HepG2 (cell line): ENCODE data around the gene GPAT3. TPM values are rescaled to one million over a fixed set of nuclear protein-coding genes. Genes with fewer than 3 reads are reported as not detected.

Experiments
- ATAC-seq: fragments of 200-7000 bp; cut with Tn5 transposase; 3 replicates; pipeline ENCODE4 v1.9.1; 2020; ENCODE audit warnings: mild to moderate bottlenecking, moderate library complexity
- BruUV-seq: library from RNA; stranded (reverse); fragments of 400-500 nt; replicated peaks from 2 replicates; lab custom pipeline; 2021; lab: Mats Ljungman, UMichigan
- CTCF ChIA-PET: fragments of 300-600 bp; formaldehyde crosslinking; extraction: SDS; loops from one replicate; lab custom pipeline; 2021; ENCODE audit warnings: low total read pairs, inconsistent platforms, low intra/inter-chr PET ratio; lab: Yijun Ruan, JAX
- POLR2A ChIA-PET: fragments of 350-600 bp; sonication (Branson Sonifier 250); formaldehyde crosslinking; loops from one replicate; lab custom pipeline; 2020; ENCODE audit warnings: antibody characterized with exemption, inconsistent platforms; lab: Yijun Ruan, JAX
- DNase-seq: peaks from one replicate; pipeline ENCODE4 v3.0.0-alpha.2; 2015; ENCODE audit warnings: low spot score
- FAIRE-seq: peaks from 3 replicates; lab custom pipeline; 2011; peaks lifted over from hg19 to GRCh38; lab: Jason Lieb, UNC
- H2AFZ ChIP-seq: one replicate; pipeline ENCODE4 v1.6.1; 2011; ENCODE audit warnings: low read length, inconsistent platforms
- H3K27ac ChIP-seq: fragments of 300-600 bp; 3 replicates; pipeline ENCODE4 v1.8.0; 2011; ENCODE audit warnings: mixed run types, mild to moderate bottlenecking, mixed read lengths, low read length, inconsistent platforms; ENCODE audit not compliant: insufficient read depth; ENCODE audit errors: extremely low read length
- H3K27me3 ChIP-seq, 2 experiments: fragments of 200-600 bp in 1 of 2; 2 replicates in 1 of 2; 3 replicates in 1 of 2; pipeline versions ENCODE4 v1.6.0 to v1.8.0; 2011; ENCODE audit warnings: low read length in 2 of 2, mild to moderate bottlenecking in 2 of 2, moderate library complexity in 2 of 2, inconsistent platforms in 1 of 2; ENCODE audit not compliant: insufficient read depth in 2 of 2, control insufficient read depth in 1 of 2
- H3K36me3 ChIP-seq, 2 experiments: fragments of 200-600 bp in 1 of 2; replicated peaks in 1 of 2; 2 replicates in 1 of 2; 3 replicates in 1 of 2; pipeline versions ENCODE4 v1.5.1 to v1.8.0; 2011; ENCODE audit warnings: low read length in 2 of 2, inconsistent platforms in 1 of 2; ENCODE audit not compliant: insufficient read depth in 2 of 2, control insufficient read depth in 1 of 2
- H3K4me1 ChIP-seq: 2 replicates; pipeline ENCODE4 v1.5.1; 2012; ENCODE audit warnings: low read length, inconsistent platforms; ENCODE audit not compliant: insufficient read depth
- H3K4me2 ChIP-seq: 2 replicates; pipeline ENCODE4 v1.6.0; 2011; ENCODE audit warnings: low read depth, low read length, inconsistent platforms
- H3K4me3 ChIP-seq, 3 experiments: fragments of 200-600 bp in 1 of 3; sonication (generic), shearing (Covaris generic) in 1 of 3; replicated peaks in 1 of 3; 2 replicates each; pipeline ENCODE4 v1.5.1; 2011 to 2016; ENCODE audit warnings: low read length in 3 of 3, inconsistent platforms in 2 of 3, low read depth in 2 of 3, mild to moderate bottlenecking in 2 of 3, control low read depth in 1 of 3, mixed read lengths in 1 of 3; ENCODE audit not compliant: insufficient read depth in 1 of 3
- H3K79me2 ChIP-seq: one replicate; pipeline ENCODE4 v1.6.1; 2011; ENCODE audit warnings: low read length, inconsistent platforms; ENCODE audit not compliant: insufficient read depth
- H3K9ac ChIP-seq: 2 replicates; pipeline ENCODE4 v1.6.0; 2011; ENCODE audit warnings: mild to moderate bottlenecking, low read depth, low read length, inconsistent platforms; ENCODE audit not compliant: insufficient read depth
- H3K9me3 ChIP-seq: 2 replicates; pipeline ENCODE4 v1.5.1; 2012; ENCODE audit warnings: mild to moderate bottlenecking, low read length
- H4K20me1 ChIP-seq: 2 replicates; pipeline ENCODE4 v1.6.0; 2011; ENCODE audit warnings: inconsistent platforms, mild to moderate bottlenecking, low read length, moderate library complexity; ENCODE audit not compliant: insufficient read depth
- ATF7 ChIP-seq, 2 experiments: fragments of 450-650 bp in 1 of 2; sonication (generic) in 1 of 2; formaldehyde crosslinking in 1 of 2; IDR thresholded peaks; 2 replicates each; pipeline versions ENCODE4 v1.4.0 to v1.6.1; 2016 to 2020; ENCODE audit warnings: antibody characterized with exemption in 1 of 2, mild to moderate bottlenecking in 1 of 2, missing genetic modification reagents in 1 of 2
- CEBPB ChIP-seq: IDR thresholded peaks from 2 replicates; pipeline ENCODE4 v1.6.1; 2011; ENCODE audit warnings: low read depth, low read length, improper control_type of control experiment, borderline replicate concordance
- CREB1 ChIP-seq, 2 experiments: fragments of 450-650 bp in 1 of 2; IDR thresholded peaks; 2 replicates each; pipeline ENCODE4 v1.6.1; 2016 to 2017; ENCODE audit warnings: control low read depth in 1 of 2, mild to moderate bottlenecking in 1 of 2, missing compliant biosample characterization in 1 of 2, missing genetic modification characterization in 1 of 2
- MAFK ChIP-seq, 2 experiments: IDR thresholded peaks in 1 of 2; conservative IDR thresholded peaks in 1 of 2; 2 replicates each; pipeline ENCODE4 v1.6.1; 2011; ENCODE audit warnings: improper control_type of control experiment in 2 of 2, low read length in 2 of 2
- MEIS1 ChIP-seq: sonication (generic); formaldehyde crosslinking; IDR thresholded peaks from 2 replicates; pipeline ENCODE4 v1.9.0; 2021; ENCODE audit warnings: mild to moderate bottlenecking, missing genetic modification reagents, moderate library complexity, borderline replicate concordance
- NAIF1 ChIP-seq: sonication (generic); formaldehyde crosslinking; IDR thresholded peaks from 2 replicates; pipeline ENCODE4 v1.5.0; 2020; ENCODE audit warnings: mild to moderate bottlenecking, missing genetic modification reagents, borderline replicate concordance
- NR1H2 ChIP-seq: sonication (generic); formaldehyde crosslinking; IDR thresholded peaks from 2 replicates; pipeline ENCODE4 v1.8.1; 2022; ENCODE audit warnings: low read depth, missing genetic modification reagents, borderline replicate concordance
- RAD21 ChIP-seq: fragments of 450-650 bp; formaldehyde crosslinking; IDR thresholded peaks from 2 replicates; pipeline ENCODE4 v1.5.0; 2020; ENCODE audit warnings: mild to moderate bottlenecking
- SAFB2 ChIP-seq: sonication (generic); formaldehyde crosslinking; IDR thresholded peaks from 2 replicates; pipeline ENCODE4 v1.5.1; 2020; ENCODE audit warnings: missing genetic modification reagents, low read depth, mild to moderate bottlenecking, borderline replicate concordance
- SMC3 ChIP-seq: IDR thresholded peaks from 2 replicates; pipeline ENCODE4 v1.6.1; 2011; ENCODE audit warnings: low read length, improper control_type of control experiment
- STAG1 ChIP-seq: sonication (generic); formaldehyde crosslinking; IDR thresholded peaks from 2 replicates; pipeline ENCODE4 v1.4.0; 2020; ENCODE audit warnings: missing genetic modification reagents
- ZBTB3 ChIP-seq: sonication (generic); formaldehyde crosslinking; IDR thresholded peaks from 2 replicates; pipeline ENCODE4 v1.4.0; 2020; ENCODE audit warnings: low read depth, mild to moderate bottlenecking, moderate library complexity, missing genetic modification reagents, borderline replicate concordance
- ZFP90 ChIP-seq: sonication (generic); formaldehyde crosslinking; IDR thresholded peaks from 2 replicates; pipeline ENCODE4 v1.8.0; 2022; ENCODE audit warnings: missing genetic modification reagents, mild to moderate bottlenecking, inconsistent platforms, borderline replicate concordance
- ZNF264 ChIP-seq: sonication (generic); formaldehyde crosslinking; IDR thresholded peaks from 2 replicates; pipeline ENCODE4 v1.4.0; 2020; ENCODE audit warnings: missing genetic modification reagents
- ZNF367 ChIP-seq: sonication (generic); formaldehyde crosslinking; IDR thresholded peaks from 2 replicates; pipeline ENCODE4 v1.4.0; 2020; ENCODE audit warnings: missing genetic modification reagents, borderline replicate concordance
- WGBS: methylation state at CpG from one replicate; pipeline ENCODE4 v1.1.6; 2017; ENCODE audit warnings: low lambda C conversion rate; 5-methylcytosine and 5-hydroxymethylcytosine counted together
- in situ Hi-C: cut with HindIII; loops from 2 replicates; pipeline ENCODE4 v1.10.0; 2017; ENCODE audit warnings: low pct_unique_long_range_greater_than_20kb; ENCODE audit not compliant: extremely low pct_ligation_motif_present
- intact Hi-C: fragments of 100-400 bp; cut with micrococcal nuclease; formaldehyde crosslinking; loops from one replicate; pipeline ENCODE4 v1.10.0; 2022; ENCODE audit not compliant: unreplicated experiment
- polyA plus RNA-seq, 8 experiments: library from polyadenylated mRNA; depleted of rRNA in 3 of 8; stranded (reverse) in 7 of 8; unstranded in 1 of 8; fragments of >200 nt; fragmentation: Illumina TruSeq in 4 of 8; extraction: Trizol in 4 of 8; gene quantifications; 2 replicates each; pipeline versions ENCODE4 v1.2.1 to v1.2.3, GENCODE V29; 2011 to 2016; ENCODE audit warnings: low read depth in 4 of 8, missing spikeins in 1 of 8, mixed read lengths in 1 of 8; ENCODE audit not compliant: insufficient read depth in 1 of 8
- total RNA-seq, 5 experiments: library from RNA; depleted of rRNA; stranded (reverse); fragments of >200 nt; fragmentation: Illumina TruSeq; extraction: Trizol; gene quantifications; 2 replicates each; pipeline ENCODE4 v1.2.3, GENCODE V29; 2016; ENCODE audit warnings: low read depth in 1 of 5
- TF ChIP-seq, protein P1 (sequence below), 2 experiments: fragments of 450-650 bp in 1 of 2; sonication (generic) in 1 of 2; formaldehyde crosslinking; IDR thresholded peaks; 2 replicates each; pipeline versions ENCODE4 v1.5.0 to v1.8.0; 2020 to 2022; ENCODE audit warnings: mild to moderate bottlenecking in 1 of 2, missing genetic modification reagents in 1 of 2
- TF ChIP-seq, protein P2 (sequence below): sonication (generic); formaldehyde crosslinking; IDR thresholded peaks from 2 replicates; pipeline ENCODE4 v1.5.0; 2020; ENCODE audit warnings: mild to moderate bottlenecking, missing genetic modification reagents, moderate library complexity

GPAT3 gene
- total and polyA plus RNA-seq, 2 of the 13 experiments (the other 11 are each of a cell fraction or from before 2014, with no cell fraction given): 2.4 to 2.6 TPM

DNA sequence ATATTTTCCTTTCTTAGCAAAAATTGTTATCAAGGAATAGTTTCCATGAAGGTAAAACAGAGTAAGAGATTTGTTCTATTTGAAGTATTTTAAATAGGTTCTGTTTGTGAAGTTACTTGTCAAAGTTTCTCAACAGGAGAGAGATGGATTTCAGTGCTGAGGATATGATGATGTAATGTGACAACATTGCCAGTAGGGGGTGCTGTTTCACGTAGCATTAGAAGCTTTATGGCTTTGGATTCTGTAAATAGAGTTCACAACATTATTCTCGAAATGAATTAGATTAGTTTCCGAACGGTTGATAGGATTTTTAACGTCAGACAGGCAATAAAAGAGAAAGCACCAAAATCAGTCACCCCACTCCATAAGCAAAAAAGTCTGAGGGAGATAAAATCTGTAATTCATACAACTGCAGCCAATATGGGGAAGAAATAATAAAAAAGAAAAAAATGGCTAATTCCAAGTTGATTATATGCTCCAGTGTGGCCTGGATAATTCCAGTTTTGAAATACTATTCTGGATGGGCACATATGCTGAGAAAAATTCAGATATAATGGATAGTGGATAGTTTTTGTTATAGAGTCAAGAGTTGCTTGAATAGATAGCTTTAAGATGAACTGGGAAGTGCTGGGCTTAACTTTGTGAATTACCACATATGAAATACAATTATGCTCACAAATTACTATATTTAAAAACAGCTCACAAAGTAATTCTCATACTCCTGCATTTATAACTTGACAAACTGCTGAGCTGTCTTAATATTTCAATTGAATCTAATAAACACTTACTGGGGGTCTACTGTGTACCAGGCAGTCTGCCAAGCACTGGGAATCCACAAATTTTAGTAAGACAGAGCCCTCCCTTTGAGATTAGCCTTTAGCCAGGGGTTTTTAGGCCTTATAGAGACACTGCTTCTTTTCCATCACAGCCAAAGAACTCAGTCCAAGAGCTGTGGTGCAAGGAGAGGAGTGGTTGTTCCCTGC, 109.1 kb downstream of the GPAT3 start:
- Histone ChIP-seq H3K36me3 (no peaks in the 10 kb centered on the region), H3K9ac (no peak overlapping the region), H3K4me1 (no peaks in the 10 kb centered on the region), H3K4me2 (no peak overlapping the region), H3K4me3 (no peak overlapping the region), H2AFZ (no peak overlapping the region), H3K79me2 (no peaks in the 10 kb centered on the region), H3K27ac (no peak overlapping the region), H3K27me3 (peaks cover 0 to 1% of the 10 kb centered on the region in 2 experiments; a peak in 3 of 5 replicates), H4K20me1 (no peaks in the 10 kb centered on the region), H3K9me3 (no peaks in the 10 kb centered on the region)
- DNase-seq: peak; percentile 52
- no TSS peak for BruUV-seq
- WGBS: 1% methylated on average over 5 of the region's 5 CpGs
- CTCF ChIA-PET: interaction anchor here (0.8 to 1.9 kb wide), 4 partner anchors 135 to 859 kb away, joined by 3 to 10 read pairs (median 8); no protein-coding TSS in a partner anchor
- POLR2A ChIA-PET: no interaction called here
- FAIRE-seq: peak; percentile 80
- in situ Hi-C loops: loop anchor here (25.0 kb wide), 1 partner anchor 283 kb away; no protein-coding TSS in a partner anchor
- intact Hi-C loops: loop anchor here (2.0 to 10.0 kb wide), 3 partner anchors 350 to 860 kb away; partner anchors contain the start of gene COQ2
- peak; percentile 50; the same call in 1 of the 3 replicates for ATAC-seq
- TF ChIP-seq CREB1 (IDR thresholded peaks at IDR 0.05): peak; percentile 63
- TF ChIP-seq CREB1 (CRISPR knock-in tag; IDR thresholded peaks at IDR 0.05): no peak
- peak; percentile 70 for TF ChIP-seq ATF7 (IDR thresholded peaks at IDR 0.05)
- TF ChIP-seq ATF7 (CRISPR knock-in tag; IDR thresholded peaks at IDR 0.05): no peak
- peak; percentile 80 for TF ChIP-seq STAG1 (CRISPR knock-in tag)
- TF ChIP-seq, protein P1, sequence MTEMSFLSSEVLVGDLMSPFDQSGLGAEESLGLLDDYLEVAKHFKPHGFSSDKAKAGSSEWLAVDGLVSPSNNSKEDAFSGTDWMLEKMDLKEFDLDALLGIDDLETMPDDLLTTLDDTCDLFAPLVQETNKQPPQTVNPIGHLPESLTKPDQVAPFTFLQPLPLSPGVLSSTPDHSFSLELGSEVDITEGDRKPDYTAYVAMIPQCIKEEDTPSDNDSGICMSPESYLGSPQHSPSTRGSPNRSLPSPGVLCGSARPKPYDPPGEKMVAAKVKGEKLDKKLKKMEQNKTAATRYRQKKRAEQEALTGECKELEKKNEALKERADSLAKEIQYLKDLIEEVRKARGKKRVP (CRISPR knock-in tag; IDR thresholded peaks at IDR 0.05): 0 out of 4 replicates have a peak, but pooled peaks of 1 of the 2 experiments have one; percentile 15
- TF ChIP-seq, protein P2, sequence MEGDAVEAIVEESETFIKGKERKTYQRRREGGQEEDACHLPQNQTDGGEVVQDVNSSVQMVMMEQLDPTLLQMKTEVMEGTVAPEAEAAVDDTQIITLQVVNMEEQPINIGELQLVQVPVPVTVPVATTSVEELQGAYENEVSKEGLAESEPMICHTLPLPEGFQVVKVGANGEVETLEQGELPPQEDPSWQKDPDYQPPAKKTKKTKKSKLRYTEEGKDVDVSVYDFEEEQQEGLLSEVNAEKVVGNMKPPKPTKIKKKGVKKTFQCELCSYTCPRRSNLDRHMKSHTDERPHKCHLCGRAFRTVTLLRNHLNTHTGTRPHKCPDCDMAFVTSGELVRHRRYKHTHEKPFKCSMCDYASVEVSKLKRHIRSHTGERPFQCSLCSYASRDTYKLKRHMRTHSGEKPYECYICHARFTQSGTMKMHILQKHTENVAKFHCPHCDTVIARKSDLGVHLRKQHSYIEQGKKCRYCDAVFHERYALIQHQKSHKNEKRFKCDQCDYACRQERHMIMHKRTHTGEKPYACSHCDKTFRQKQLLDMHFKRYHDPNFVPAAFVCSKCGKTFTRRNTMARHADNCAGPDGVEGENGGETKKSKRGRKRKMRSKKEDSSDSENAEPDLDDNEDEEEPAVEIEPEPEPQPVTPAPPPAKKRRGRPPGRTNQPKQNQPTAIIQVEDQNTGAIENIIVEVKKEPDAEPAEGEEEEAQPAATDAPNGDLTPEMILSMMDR (CRISPR knock-in tag): peak; percentile 79
- TF ChIP-seq SAFB2 (CRISPR knock-in tag): no peak
- TF ChIP-seq ZFP90 (CRISPR knock-in tag): no peak
- peak in 1 of 2 experiments; percentile 55; a peak in 2 of 4 replicates for TF ChIP-seq MAFK (conservative IDR thresholded peaks at IDR 0.05 in 1 of 2, IDR thresholded peaks at IDR 0.05 in 1 of 2; ENCODE audit: low read length in 2 of 2)
- TF ChIP-seq ZNF264: no peak
- no peak for TF ChIP-seq ZNF367 (CRISPR knock-in tag)
- no peak for TF ChIP-seq MEIS1 (CRISPR knock-in tag)
- peak; percentile 43; the same call in 1 of the 2 replicates for TF ChIP-seq RAD21 (CRISPR knock-in tag)
- TF ChIP-seq CEBPB: peak; percentile 76
- no peak for TF ChIP-seq ZBTB3
- 0 out of 2 replicates have a peak, but pooled peaks have one; percentile 41 for TF ChIP-seq NAIF1
- peak; percentile 69 for TF ChIP-seq SMC3
- no peak for TF ChIP-seq NR1H2 (CRISPR knock-in tag)
